ENCODE measurements around the gene PTPRA. TPM values are rescaled to one million over a fixed set of nuclear protein-coding genes. Genes with fewer than 3 reads are reported as not detected.
A peak's percentile ranks its signal among the peaks of the same experiment; 100 is the strongest.
"Not testable (repeated sequence)": the region's sequence is repeated elsewhere in the genome, so short reads cannot be mapped to it uniquely, and the experiment has no call there.

PTPRA gene
- 52.7 TPM for polyA plus RNA-seq
- long read RNA-seq, donor 1, partial matches to known transcripts, result 0 of 2 reads
- long read RNA-seq, donor 1, other reads (novel, unspliced or antisense), result 0 of 2 reads
- long read RNA-seq, donor 2, transcript PTPRA-201 (23 exons, 3,725 nt), result major isoform, 5 of 5 reads
- long read RNA-seq, donor 2, partial matches to known transcripts, result 0 of 5 reads
- long read RNA-seq, donor 2, other reads (novel, unspliced or antisense), result 0 of 5 reads
- long read RNA-seq, donor 3, partial matches to known transcripts, result 15 of 16 reads
- long read RNA-seq, donor 3, other reads (novel, unspliced or antisense), result 0 of 16 reads
- long read RNA-seq, donor 4, partial matches to known transcripts, result 0 of 1 reads
- long read RNA-seq, donor 4, other reads (novel, unspliced or antisense), result 0 of 1 reads
- long read RNA-seq, donor 5, partial matches to known transcripts, result 0 of 1 reads
- long read RNA-seq, donor 5, other reads (novel, unspliced or antisense), result 0 of 1 reads
- long read RNA-seq, donor 6, partial matches to known transcripts, result 7 of 9 reads
- long read RNA-seq, donor 6, other reads (novel, unspliced or antisense), result 0 of 9 reads
- long read RNA-seq, donor 7, partial matches to known transcripts, result 7 of 9 reads
- long read RNA-seq, donor 7, other reads (novel, unspliced or antisense), result 0 of 9 reads
- long read RNA-seq, donor 8, partial matches to known transcripts, result 17 of 19 reads
- long read RNA-seq, donor 8, other reads (novel, unspliced or antisense), result 0 of 19 reads
- long read RNA-seq, donor 9, transcript PTPRA-201 (23 exons, 3,725 nt), result major isoform, 9 of 15 reads
- long read RNA-seq, donor 9, partial matches to known transcripts, result 5 of 15 reads
- long read RNA-seq, donor 9, other reads (novel, unspliced or antisense), result 0 of 15 reads
- long read RNA-seq, donor 10, transcript PTPRA-201 (23 exons, 3,725 nt), result major isoform, 5 of 10 reads
- long read RNA-seq, donor 10, partial matches to known transcripts, result 5 of 10 reads
- long read RNA-seq, donor 10, other reads (novel, unspliced or antisense), result 0 of 10 reads
- long read RNA-seq, donor 11, partial matches to known transcripts, result 5 of 8 reads
- long read RNA-seq, donor 11, other reads (novel, unspliced or antisense), result 0 of 8 reads

GRCh38 chr20:2873010-2873746 is at the start of gene PTPRA:
TSS of gene PTPRA (plus strand) at chr20:2873481. CDS start at chr20:2964278, 90,797 bp downstream.
- WGBS (ENCODE audit: insufficient coverage, low lambda C conversion rate), result no CpG with 5 or more reads among the region's 83 CpGs

GRCh38 chr20:2825761-2826160 is 47.5 kb upstream of the PTPRA start:
- Histone ChIP-seq H3K4me3 (ENCODE audit: low read length) (no peak overlapping the region), H3K9me3 (ENCODE audit: control insufficient read depth, low read depth, low read length) (no peaks in the 10 kb centered on the region), H3K36me3 (ENCODE audit: control insufficient read depth, insufficient read depth, low read length) (no peaks in the 10 kb centered on the region), H3K4me1 (ENCODE audit: control insufficient read depth, insufficient read depth, low read length) (no peaks in the 10 kb centered on the region), H3K27ac (ENCODE audit: low read length) (no peak overlapping the region), H3K27me3 (ENCODE audit: control insufficient read depth, insufficient read depth, low read length) (peaks cover 31% of the 10 kb centered on the region)
- no peak for DNase-seq
- no CpG with 5 or more reads among the region's 2 CpGs for WGBS (ENCODE audit: insufficient coverage, low lambda C conversion rate)

More at GRCh38 chr20:2873010-2873746, at the start of gene PTPRA:
- Histone ChIP-seq H3K4me1 (ENCODE audit: control insufficient read depth, insufficient read depth, low read length) (peaks cover 9% of the 10 kb centered on the region), H3K27me3 (ENCODE audit: control insufficient read depth, insufficient read depth, low read length) (peaks cover 27% of the 10 kb centered on the region), H3K9me3 (ENCODE audit: control insufficient read depth, low read depth, low read length) (peaks cover 2% of the 10 kb centered on the region), H3K27ac (ENCODE audit: low read length) (no peak within 1 kb of the TSS), H3K4me3 (ENCODE audit: low read length) (peak within 1 kb of the TSS; percentile 97), H3K36me3 (ENCODE audit: control insufficient read depth, insufficient read depth, low read length) (peaks cover 2% of the 10 kb centered on the region)
- DNase-seq, result peak; percentile 92 to 94

- no peaks in the 10 kb centered on the region for H3K4me1 ChIP-seq (ENCODE audit: control insufficient read depth, insufficient read depth, low read length)
- DNase-seq, result no peak
- H3K27me3 ChIP-seq (ENCODE audit: control insufficient read depth, insufficient read depth, low read length), result peaks cover 22% of the 10 kb centered on the region
- WGBS (ENCODE audit: insufficient coverage, low lambda C conversion rate), result 98% methylated on average over 4 of the region's 4 CpGs
- H3K36me3 ChIP-seq (ENCODE audit: control insufficient read depth, insufficient read depth, low read length), result no peaks in the 10 kb centered on the region
- no peak overlapping the region for H3K4me3 ChIP-seq (ENCODE audit: low read length)
- no peaks in the 10 kb centered on the region for H3K9me3 ChIP-seq (ENCODE audit: control insufficient read depth, low read depth, low read length)
- H3K27ac ChIP-seq (ENCODE audit: low read length), result no peak overlapping the region
Observed at GRCh38 chr20:2826655-2827054, 46.6 kb upstream of the PTPRA start.

GRCh38 chr20:2829376-2829775 is 43.9 kb upstream of the PTPRA start:
- Histone ChIP-seq H3K27ac (ENCODE audit: low read length) (no peak overlapping the region), H3K4me1 (ENCODE audit: control insufficient read depth, insufficient read depth, low read length) (no peaks in the 10 kb centered on the region), H3K36me3 (ENCODE audit: control insufficient read depth, insufficient read depth, low read length) (no peaks in the 10 kb centered on the region), H3K4me3 (ENCODE audit: low read length) (no peak overlapping the region), H3K9me3 (ENCODE audit: control insufficient read depth, low read depth, low read length) (no peaks in the 10 kb centered on the region), H3K27me3 (ENCODE audit: control insufficient read depth, insufficient read depth, low read length) (peaks cover 16% of the 10 kb centered on the region)
- WGBS (ENCODE audit: insufficient coverage, low lambda C conversion rate), result 80% methylated on average over 1 of the region's 6 CpGs
- no peak for DNase-seq

GRCh38 chr20:2831206-2831605 is 42.1 kb upstream of the PTPRA start:
- DNase-seq, result not testable (repeated sequence)
- WGBS (ENCODE audit: insufficient coverage, low lambda C conversion rate), result 67% methylated on average over 1 of the region's 7 CpGs

GRCh38 chr20:2833761-2834160 is 39.5 kb upstream of the PTPRA start:
- no peaks in the 10 kb centered on the region for H3K9me3 ChIP-seq (ENCODE audit: control insufficient read depth, low read depth, low read length)
- no peak for DNase-seq
- H3K36me3 ChIP-seq (ENCODE audit: control insufficient read depth, insufficient read depth, low read length), result peaks cover 12% of the 10 kb centered on the region
- no peak overlapping the region for H3K27ac ChIP-seq (ENCODE audit: low read length)
- H3K27me3 ChIP-seq (ENCODE audit: control insufficient read depth, insufficient read depth, low read length), result peaks cover 4% of the 10 kb centered on the region
- H3K4me1 ChIP-seq (ENCODE audit: control insufficient read depth, insufficient read depth, low read length), result no peaks in the 10 kb centered on the region
- H3K4me3 ChIP-seq (ENCODE audit: low read length), result no peak overlapping the region
- no CpG with 5 or more reads among the region's 1 CpG for WGBS (ENCODE audit: insufficient coverage, low lambda C conversion rate)

More at GRCh38 chr20:2831206-2831605, 42.1 kb upstream of the PTPRA start:
- H3K36me3 ChIP-seq (ENCODE audit: control insufficient read depth, insufficient read depth, low read length); H3K27ac ChIP-seq (ENCODE audit: low read length); H3K4me1 ChIP-seq (ENCODE audit: control insufficient read depth, insufficient read depth, low read length); H3K9me3 ChIP-seq (ENCODE audit: control insufficient read depth, low read depth, low read length); H3K4me3 ChIP-seq (ENCODE audit: low read length): not testable (repeated sequence)
- peaks cover 13% of the 10 kb centered on the region for H3K27me3 ChIP-seq (ENCODE audit: control insufficient read depth, insufficient read depth, low read length)

- Histone ChIP-seq H3K27ac (ENCODE audit: low read length) (no peak overlapping the region), H3K9me3 (ENCODE audit: control insufficient read depth, low read depth, low read length) (no peaks in the 10 kb centered on the region), H3K27me3 (ENCODE audit: control insufficient read depth, insufficient read depth, low read length) (peaks cover 4% of the 10 kb centered on the region), H3K36me3 (ENCODE audit: control insufficient read depth, insufficient read depth, low read length) (peaks cover 12% of the 10 kb centered on the region), H3K4me1 (ENCODE audit: control insufficient read depth, insufficient read depth, low read length) (no peaks in the 10 kb centered on the region), H3K4me3 (ENCODE audit: low read length) (no peak overlapping the region)
- no peak for DNase-seq
- 100% methylated on average over 1 of the region's 14 CpGs for WGBS (ENCODE audit: insufficient coverage, low lambda C conversion rate)
Observed at GRCh38 chr20:2834401-2835110, 38.7 kb upstream of the PTPRA start.

- Histone ChIP-seq H3K9me3 (ENCODE audit: control insufficient read depth, low read depth, low read length) (peaks cover 3% of the 10 kb centered on the region), H3K27me3 (ENCODE audit: control insufficient read depth, insufficient read depth, low read length) (no peaks in the 10 kb centered on the region), H3K27ac (ENCODE audit: low read length) (no peak overlapping the region), H3K4me1 (ENCODE audit: control insufficient read depth, insufficient read depth, low read length) (peaks cover 3% of the 10 kb centered on the region), H3K36me3 (ENCODE audit: control insufficient read depth, insufficient read depth, low read length) (peaks cover 12% of the 10 kb centered on the region), H3K4me3 (ENCODE audit: low read length) (no peak overlapping the region)
- WGBS (ENCODE audit: insufficient coverage, low lambda C conversion rate), result no CpG with 5 or more reads among the region's 6 CpGs
- DNase-seq, result no peak
Observed at GRCh38 chr20:2835331-2835796, 37.9 kb upstream of the PTPRA start.

- Histone ChIP-seq H3K4me1 (ENCODE audit: control insufficient read depth, insufficient read depth, low read length) (peaks cover 3% of the 10 kb centered on the region), H3K9me3 (ENCODE audit: control insufficient read depth, low read depth, low read length) (peaks cover 3% of the 10 kb centered on the region), H3K27ac (ENCODE audit: low read length) (no peak overlapping the region), H3K36me3 (ENCODE audit: control insufficient read depth, insufficient read depth, low read length) (peaks cover 12% of the 10 kb centered on the region), H3K4me3 (ENCODE audit: low read length) (no peak overlapping the region), H3K27me3 (ENCODE audit: control insufficient read depth, insufficient read depth, low read length) (no peaks in the 10 kb centered on the region)
- no CpG with 5 or more reads among the region's 5 CpGs for WGBS (ENCODE audit: insufficient coverage, low lambda C conversion rate)
- DNase-seq, result no peak
Observed at GRCh38 chr20:2836035-2836434, 37.2 kb upstream of the PTPRA start.

Data from large intestine (tissue), 12 donors.